ENCODE results near the gene SAP130.

GRCh38 chr2:127943186-127943585 is 84.7 kb downstream of the SAP130 start:
- TF ChIP-seq, protein P1, sequence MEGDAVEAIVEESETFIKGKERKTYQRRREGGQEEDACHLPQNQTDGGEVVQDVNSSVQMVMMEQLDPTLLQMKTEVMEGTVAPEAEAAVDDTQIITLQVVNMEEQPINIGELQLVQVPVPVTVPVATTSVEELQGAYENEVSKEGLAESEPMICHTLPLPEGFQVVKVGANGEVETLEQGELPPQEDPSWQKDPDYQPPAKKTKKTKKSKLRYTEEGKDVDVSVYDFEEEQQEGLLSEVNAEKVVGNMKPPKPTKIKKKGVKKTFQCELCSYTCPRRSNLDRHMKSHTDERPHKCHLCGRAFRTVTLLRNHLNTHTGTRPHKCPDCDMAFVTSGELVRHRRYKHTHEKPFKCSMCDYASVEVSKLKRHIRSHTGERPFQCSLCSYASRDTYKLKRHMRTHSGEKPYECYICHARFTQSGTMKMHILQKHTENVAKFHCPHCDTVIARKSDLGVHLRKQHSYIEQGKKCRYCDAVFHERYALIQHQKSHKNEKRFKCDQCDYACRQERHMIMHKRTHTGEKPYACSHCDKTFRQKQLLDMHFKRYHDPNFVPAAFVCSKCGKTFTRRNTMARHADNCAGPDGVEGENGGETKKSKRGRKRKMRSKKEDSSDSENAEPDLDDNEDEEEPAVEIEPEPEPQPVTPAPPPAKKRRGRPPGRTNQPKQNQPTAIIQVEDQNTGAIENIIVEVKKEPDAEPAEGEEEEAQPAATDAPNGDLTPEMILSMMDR (IDR thresholded peaks at IDR 0.05) = no peak
- TF ChIP-seq EP300 (IDR thresholded peaks at IDR 0.05) = no peak
- no peak for TF ChIP-seq POLR2A (IDR thresholded peaks at IDR 0.05)
